ENCODE measurements around the gene SFXN3. TPM values are rescaled to one million over a fixed set of nuclear protein-coding genes. Genes with fewer than 3 reads are reported as not detected.

Gene SFXN3
- total and polyA plus RNA-seq, 2 of the 8 experiments (the other 6 are each of a cell fraction or from before 2014, with no cell fraction given) = 2.6 to 2.8 TPM

- TF ChIP-seq JUND (IDR thresholded peaks at IDR 0.05; ENCODE audit: low read length) (no peak), E2F6 (IDR thresholded peaks at IDR 0.05) (no peak), CBX5 (IDR thresholded peaks at IDR 0.05; ENCODE audit: low read depth, low read length) (no peak)
Measured at GRCh38 chr10:101006593-101007098, 24.4 kb upstream of the SFXN3 start (continued).

Data from H1 (cell line).